ENCODE results near the gene FGF12.

- no peak for TF ChIP-seq POLR2AphosphoS5 (IDR thresholded peaks at IDR 0.05)
- TF ChIP-seq CTCF (IDR thresholded peaks at IDR 0.05) = no peak
- no peak for TF ChIP-seq EP300 (IDR thresholded peaks at IDR 0.05)
Observed at GRCh38 chr3:192303235-192303634, 424.1 kb downstream of the FGF12 start.
